HepG2 (cell line): ENCODE data around the gene SNRNP35. TPM values are rescaled to one million over a fixed set of nuclear protein-coding genes. Genes with fewer than 3 reads are reported as not detected.
A peak's percentile ranks its signal among the peaks of the same experiment; 100 is the strongest.
"Not testable (repeated sequence)": the region's sequence is repeated elsewhere in the genome, so short reads cannot be mapped to it uniquely, and the experiment has no call there.

ENCODE experiments used
- ATAC-seq: fragments of 200-7000 bp; cut with Tn5 transposase; 3 replicates; pipeline ENCODE4 v1.9.1; 2020; ENCODE audit warnings: mild to moderate bottlenecking, moderate library complexity
- BruUV-seq: library from RNA; stranded (reverse); fragments of 400-500 nt; replicated peaks from 2 replicates; lab custom pipeline; 2021; lab: Mats Ljungman, UMichigan
- CTCF ChIA-PET: fragments of 300-600 bp; formaldehyde crosslinking; extraction: SDS; loops from one replicate; lab custom pipeline; 2021; ENCODE audit warnings: low total read pairs, inconsistent platforms, low intra/inter-chr PET ratio; lab: Yijun Ruan, JAX
- POLR2A ChIA-PET: fragments of 350-600 bp; sonication (Branson Sonifier 250); formaldehyde crosslinking; loops from one replicate; lab custom pipeline; 2020; ENCODE audit warnings: antibody characterized with exemption, inconsistent platforms; lab: Yijun Ruan, JAX
- DNase-seq: peaks from one replicate; pipeline ENCODE4 v3.0.0-alpha.2; 2015; ENCODE audit warnings: low spot score
- FAIRE-seq: peaks from 3 replicates; lab custom pipeline; 2011; peaks lifted over from hg19 to GRCh38; lab: Jason Lieb, UNC
- H2AFZ ChIP-seq: one replicate; pipeline ENCODE4 v1.6.1; 2011; ENCODE audit warnings: low read length, inconsistent platforms
- H3K27ac ChIP-seq: fragments of 300-600 bp; 3 replicates; pipeline ENCODE4 v1.8.0; 2011; ENCODE audit warnings: mixed run types, mild to moderate bottlenecking, mixed read lengths, low read length, inconsistent platforms; ENCODE audit not compliant: insufficient read depth; ENCODE audit errors: extremely low read length
- H3K27me3 ChIP-seq, 2 experiments: fragments of 200-600 bp in 1 of 2; 2 replicates in 1 of 2; 3 replicates in 1 of 2; pipeline versions ENCODE4 v1.6.0 to v1.8.0; 2011; ENCODE audit warnings: low read length in 2 of 2, mild to moderate bottlenecking in 2 of 2, moderate library complexity in 2 of 2, inconsistent platforms in 1 of 2; ENCODE audit not compliant: insufficient read depth in 2 of 2, control insufficient read depth in 1 of 2
- H3K36me3 ChIP-seq, 2 experiments: fragments of 200-600 bp in 1 of 2; replicated peaks in 1 of 2; 2 replicates in 1 of 2; 3 replicates in 1 of 2; pipeline versions ENCODE4 v1.5.1 to v1.8.0; 2011; ENCODE audit warnings: low read length in 2 of 2, inconsistent platforms in 1 of 2; ENCODE audit not compliant: insufficient read depth in 2 of 2, control insufficient read depth in 1 of 2
- H3K4me1 ChIP-seq: 2 replicates; pipeline ENCODE4 v1.5.1; 2012; ENCODE audit warnings: low read length, inconsistent platforms; ENCODE audit not compliant: insufficient read depth
- H3K4me2 ChIP-seq: 2 replicates; pipeline ENCODE4 v1.6.0; 2011; ENCODE audit warnings: low read depth, low read length, inconsistent platforms
- H3K4me3 ChIP-seq, 3 experiments: fragments of 200-600 bp in 1 of 3; sonication (generic), shearing (Covaris generic) in 1 of 3; replicated peaks in 1 of 3; 2 replicates each; pipeline ENCODE4 v1.5.1; 2011 to 2016; ENCODE audit warnings: low read length in 3 of 3, inconsistent platforms in 2 of 3, low read depth in 2 of 3, mild to moderate bottlenecking in 2 of 3, control low read depth in 1 of 3, mixed read lengths in 1 of 3; ENCODE audit not compliant: insufficient read depth in 1 of 3
- H3K79me2 ChIP-seq: one replicate; pipeline ENCODE4 v1.6.1; 2011; ENCODE audit warnings: low read length, inconsistent platforms; ENCODE audit not compliant: insufficient read depth
- H3K9ac ChIP-seq: 2 replicates; pipeline ENCODE4 v1.6.0; 2011; ENCODE audit warnings: mild to moderate bottlenecking, low read depth, low read length, inconsistent platforms; ENCODE audit not compliant: insufficient read depth
- H3K9me3 ChIP-seq: 2 replicates; pipeline ENCODE4 v1.5.1; 2012; ENCODE audit warnings: mild to moderate bottlenecking, low read length
- H4K20me1 ChIP-seq: 2 replicates; pipeline ENCODE4 v1.6.0; 2011; ENCODE audit warnings: inconsistent platforms, mild to moderate bottlenecking, low read length, moderate library complexity; ENCODE audit not compliant: insufficient read depth
- PRDM10 ChIP-seq: sonication (generic); formaldehyde crosslinking; IDR thresholded peaks from 2 replicates; pipeline ENCODE4 v1.4.0; 2020; ENCODE audit warnings: low read depth, missing genetic modification reagents
- ZBTB7A ChIP-seq: sonication (generic); formaldehyde crosslinking; IDR thresholded peaks from 2 replicates; pipeline ENCODE4 v1.8.0; 2022; ENCODE audit warnings: mild to moderate bottlenecking, missing genetic modification reagents
- ZNF781 ChIP-seq: sonication (generic); formaldehyde crosslinking; IDR thresholded peaks from 2 replicates; pipeline ENCODE4 v1.5.1; 2020; ENCODE audit warnings: borderline replicate concordance, mild to moderate bottlenecking, missing genetic modification reagents; ENCODE audit errors: not compliant biosample characterization
- ZNF839 ChIP-seq: sonication (generic); formaldehyde crosslinking; IDR thresholded peaks from 2 replicates; pipeline ENCODE4 v1.4.0; 2020; ENCODE audit warnings: missing genetic modification reagents, mild to moderate bottlenecking, borderline replicate concordance
- WGBS: methylation state at CpG from one replicate; pipeline ENCODE4 v1.1.6; 2017; ENCODE audit warnings: low lambda C conversion rate; 5-methylcytosine and 5-hydroxymethylcytosine counted together
- in situ Hi-C: cut with HindIII; loops from 2 replicates; pipeline ENCODE4 v1.10.0; 2017; ENCODE audit warnings: low pct_unique_long_range_greater_than_20kb; ENCODE audit not compliant: extremely low pct_ligation_motif_present
- intact Hi-C: fragments of 100-400 bp; cut with micrococcal nuclease; formaldehyde crosslinking; loops from one replicate; pipeline ENCODE4 v1.10.0; 2022; ENCODE audit not compliant: unreplicated experiment
- polyA plus RNA-seq, 8 experiments: library from polyadenylated mRNA; depleted of rRNA in 3 of 8; stranded (reverse) in 7 of 8; unstranded in 1 of 8; fragments of >200 nt; fragmentation: Illumina TruSeq in 4 of 8; extraction: Trizol in 4 of 8; gene quantifications; 2 replicates each; pipeline versions ENCODE4 v1.2.1 to v1.2.3, GENCODE V29; 2011 to 2016; ENCODE audit warnings: low read depth in 4 of 8, missing spikeins in 1 of 8, mixed read lengths in 1 of 8; ENCODE audit not compliant: insufficient read depth in 1 of 8
- total RNA-seq, 5 experiments: library from RNA; depleted of rRNA; stranded (reverse); fragments of >200 nt; fragmentation: Illumina TruSeq; extraction: Trizol; gene quantifications; 2 replicates each; pipeline ENCODE4 v1.2.3, GENCODE V29; 2016; ENCODE audit warnings: low read depth in 1 of 5

Gene SNRNP35
- total and polyA plus RNA-seq, 2 of the 13 experiments (the other 11 are each of a cell fraction or from before 2014, with no cell fraction given) = 11.3 to 22.6 TPM

GRCh38 chr12:123457980-123458779 is at the start of gene SNRNP35 (continued):
- TF ChIP-seq PRDM10 (CRISPR knock-in tag) = peak; percentile 67; the same call in 1 of the 2 replicates
- TF ChIP-seq ZNF781 (CRISPR knock-in tag) = peak; percentile 21
- TF ChIP-seq ZBTB7A (CRISPR knock-in tag) = peak; percentile 76; the same call in 1 of the 2 replicates
- 0 out of 2 replicates have a peak, but pooled peaks have one; percentile 41 for TF ChIP-seq ZNF839 (CRISPR knock-in tag)

GRCh38 chr12:123408619-123409018 is 49.3 kb upstream of the SNRNP35 start:
- H3K4me2 ChIP-seq, POLR2A ChIA-PET, H3K4me3 ChIP-seq, H3K27me3 ChIP-seq, H4K20me1 ChIP-seq, CTCF ChIA-PET, H2AFZ ChIP-seq, DNase-seq, H3K27ac ChIP-seq, H3K9ac ChIP-seq, H3K9me3 ChIP-seq, H3K79me2 ChIP-seq, ATAC-seq, in situ Hi-C loops, intact Hi-C loops, H3K4me1 ChIP-seq: not testable (repeated sequence)
- BruUV-seq = TSS peak; percentile 45
- 92% methylated on average over 2 of the region's 7 CpGs for WGBS
- H3K36me3 ChIP-seq = peaks cover 11 to 31% of the 10 kb centered on the region in 2 experiments
- peak; percentile 8 for FAIRE-seq
